Measurements from ENCODE around the gene FITM2.

DNA sequence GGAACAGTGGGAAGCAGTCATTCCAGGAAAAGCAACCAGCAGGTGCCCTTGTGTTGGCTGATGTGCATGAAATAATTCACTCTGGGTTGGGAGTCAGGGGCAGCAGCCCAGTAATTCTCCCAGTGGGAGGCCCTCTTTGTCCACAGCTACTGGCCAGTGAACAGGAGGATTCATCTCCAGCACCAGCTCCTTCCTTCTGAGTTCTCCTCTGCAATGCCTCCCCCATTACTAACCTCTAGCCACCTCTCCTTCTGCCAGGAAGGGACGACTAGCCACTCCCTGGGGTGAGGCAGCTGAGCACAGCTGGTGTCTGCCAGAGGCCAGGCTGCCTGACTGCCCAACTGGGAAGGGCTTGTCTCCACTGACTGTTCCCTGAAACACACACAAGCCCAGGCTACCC is 13.3 kb upstream of the FITM2 start:
- TF ChIP-seq, protein P1, sequence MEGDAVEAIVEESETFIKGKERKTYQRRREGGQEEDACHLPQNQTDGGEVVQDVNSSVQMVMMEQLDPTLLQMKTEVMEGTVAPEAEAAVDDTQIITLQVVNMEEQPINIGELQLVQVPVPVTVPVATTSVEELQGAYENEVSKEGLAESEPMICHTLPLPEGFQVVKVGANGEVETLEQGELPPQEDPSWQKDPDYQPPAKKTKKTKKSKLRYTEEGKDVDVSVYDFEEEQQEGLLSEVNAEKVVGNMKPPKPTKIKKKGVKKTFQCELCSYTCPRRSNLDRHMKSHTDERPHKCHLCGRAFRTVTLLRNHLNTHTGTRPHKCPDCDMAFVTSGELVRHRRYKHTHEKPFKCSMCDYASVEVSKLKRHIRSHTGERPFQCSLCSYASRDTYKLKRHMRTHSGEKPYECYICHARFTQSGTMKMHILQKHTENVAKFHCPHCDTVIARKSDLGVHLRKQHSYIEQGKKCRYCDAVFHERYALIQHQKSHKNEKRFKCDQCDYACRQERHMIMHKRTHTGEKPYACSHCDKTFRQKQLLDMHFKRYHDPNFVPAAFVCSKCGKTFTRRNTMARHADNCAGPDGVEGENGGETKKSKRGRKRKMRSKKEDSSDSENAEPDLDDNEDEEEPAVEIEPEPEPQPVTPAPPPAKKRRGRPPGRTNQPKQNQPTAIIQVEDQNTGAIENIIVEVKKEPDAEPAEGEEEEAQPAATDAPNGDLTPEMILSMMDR (IDR thresholded peaks at IDR 0.05): no peak
- no peak for TF ChIP-seq POLR2A (IDR thresholded peaks at IDR 0.05)

All from thyroid gland (tissue), 4 donors.